A673 (cell line): ENCODE data around the gene PLEKHA6. TPM values are rescaled to one million over a fixed set of nuclear protein-coding genes. Genes with fewer than 3 reads are reported as not detected.

Experiments
- BruUV-seq: library from RNA; stranded (reverse); fragments of 400-500 nt; replicated peaks from 2 replicates; lab custom pipeline; 2021; lab: Mats Ljungman, UMichigan
- CTCF ChIA-PET: fragments of 300-600 bp; sonication (Branson Sonifier 250); formaldehyde crosslinking; loops from one replicate; lab custom pipeline; 2022; ENCODE audit warnings: antibody characterized with exemption; lab: Charles Lee
- POLR2A ChIA-PET: fragments of 300-600 bp; sonication (Branson Sonifier 250); formaldehyde crosslinking; loops from one replicate; lab custom pipeline; 2022; ENCODE audit warnings: antibody characterized with exemption; ENCODE audit not compliant: low non-redundant PET; lab: Charles Lee
- DNase-seq: peaks from one replicate; pipeline ENCODE4 v3.0.0-alpha.2; 2015; ENCODE audit warnings: low spot score
- H3K27ac ChIP-seq: fragments of 200-600 bp; sonication (generic); 2 replicates; pipeline ENCODE4 v1.5.1; 2016; ENCODE audit warnings: mixed run types, low read depth, mild to moderate bottlenecking, mixed read lengths, antibody characterized with exemption, low read length; ENCODE audit not compliant: poor library complexity, severe bottlenecking
- H3K27me3 ChIP-seq: fragments of 200-600 bp; sonication (generic); replicated peaks from 2 replicates; pipeline ENCODE4 v1.6.1; 2017; ENCODE audit warnings: mixed run types, low read depth, mild to moderate bottlenecking, mixed read lengths, antibody characterized with exemption, low read length; ENCODE audit not compliant: insufficient read depth, poor library complexity
- H3K36me3 ChIP-seq: fragments of 200-600 bp; sonication (generic); 2 replicates; pipeline ENCODE4 v1.6.1; 2016; ENCODE audit warnings: mixed run types, mild to moderate bottlenecking, mixed read lengths, antibody characterized with exemption, low read length; ENCODE audit not compliant: insufficient read depth, poor library complexity, severe bottlenecking
- H3K4me1 ChIP-seq: fragments of 200-600 bp; sonication (generic); 2 replicates; pipeline ENCODE4 v1.6.1; 2017; ENCODE audit warnings: mixed run types, mild to moderate bottlenecking, mixed read lengths, antibody characterized with exemption, low read length; ENCODE audit not compliant: insufficient read depth, poor library complexity, severe bottlenecking
- H3K4me3 ChIP-seq: fragments of 200-600 bp; sonication (generic); 2 replicates; pipeline ENCODE4 v1.5.1; 2016; ENCODE audit warnings: low read depth, mixed run types, mild to moderate bottlenecking, mixed read lengths, low read length; ENCODE audit not compliant: poor library complexity, severe bottlenecking
- H3K9me3 ChIP-seq: fragments of 200-600 bp; sonication (generic); 2 replicates; pipeline ENCODE4 v1.6.1; 2016; ENCODE audit warnings: mixed run types, low read depth, mild to moderate bottlenecking, mixed read lengths, antibody characterized with exemption, low read length; ENCODE audit not compliant: poor library complexity, severe bottlenecking
- EZH2 ChIP-seq: fragments of 200-600 bp; sonication (generic); IDR thresholded peaks from 2 replicates; pipeline ENCODE4 v1.6.1; 2017; ENCODE audit warnings: borderline replicate concordance, low read depth, mild to moderate bottlenecking, mixed read lengths, antibody characterized with exemption, low read length; ENCODE audit not compliant: poor library complexity, severe bottlenecking
- intact Hi-C: fragments of 100-400 bp; cut with micrococcal nuclease; formaldehyde crosslinking; loops from one replicate; pipeline ENCODE4 v1.10.0; 2022; ENCODE audit not compliant: unreplicated experiment
- total RNA-seq: library from RNA; stranded (reverse); gene quantifications from 2 replicates; pipeline ENCODE4 v1.2.3, GENCODE V29; 2021
- TF ChIP-seq, protein P1 (sequence below): fragments of 300-800, 200-600 bp; sonication (generic); conservative IDR thresholded peaks from 2 replicates; pipeline ENCODE4 v1.5.1; 2017; ENCODE audit warnings: low read depth, mild to moderate bottlenecking, antibody characterized with exemption, low read length, moderate library complexity, mixed read lengths

PLEKHA6 gene
- total RNA-seq, 1 experiment from 2014 or later = 0.58 TPM

DNA sequence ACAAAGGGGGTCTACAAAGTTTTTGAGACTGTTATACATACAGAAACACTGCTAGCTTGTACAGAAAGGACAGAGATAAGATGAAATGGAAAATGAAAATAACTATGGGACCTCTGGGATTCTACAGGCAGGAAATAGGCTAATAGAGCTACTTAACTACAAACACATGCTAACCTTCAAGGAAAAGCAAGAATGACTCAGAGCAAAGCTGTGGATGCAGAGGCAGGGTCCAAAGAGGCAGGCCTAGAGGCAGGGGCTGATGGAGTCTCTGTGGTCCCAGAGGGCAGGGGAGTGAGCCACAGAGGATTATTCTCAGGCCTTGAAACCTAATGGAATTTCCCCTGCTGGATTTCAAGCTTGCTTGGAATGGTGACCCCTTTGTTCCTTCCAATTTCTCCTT is 127.2 kb downstream of the PLEKHA6 start:
- peak; percentile 48 for DNase-seq
- TF ChIP-seq, protein P1, sequence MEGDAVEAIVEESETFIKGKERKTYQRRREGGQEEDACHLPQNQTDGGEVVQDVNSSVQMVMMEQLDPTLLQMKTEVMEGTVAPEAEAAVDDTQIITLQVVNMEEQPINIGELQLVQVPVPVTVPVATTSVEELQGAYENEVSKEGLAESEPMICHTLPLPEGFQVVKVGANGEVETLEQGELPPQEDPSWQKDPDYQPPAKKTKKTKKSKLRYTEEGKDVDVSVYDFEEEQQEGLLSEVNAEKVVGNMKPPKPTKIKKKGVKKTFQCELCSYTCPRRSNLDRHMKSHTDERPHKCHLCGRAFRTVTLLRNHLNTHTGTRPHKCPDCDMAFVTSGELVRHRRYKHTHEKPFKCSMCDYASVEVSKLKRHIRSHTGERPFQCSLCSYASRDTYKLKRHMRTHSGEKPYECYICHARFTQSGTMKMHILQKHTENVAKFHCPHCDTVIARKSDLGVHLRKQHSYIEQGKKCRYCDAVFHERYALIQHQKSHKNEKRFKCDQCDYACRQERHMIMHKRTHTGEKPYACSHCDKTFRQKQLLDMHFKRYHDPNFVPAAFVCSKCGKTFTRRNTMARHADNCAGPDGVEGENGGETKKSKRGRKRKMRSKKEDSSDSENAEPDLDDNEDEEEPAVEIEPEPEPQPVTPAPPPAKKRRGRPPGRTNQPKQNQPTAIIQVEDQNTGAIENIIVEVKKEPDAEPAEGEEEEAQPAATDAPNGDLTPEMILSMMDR = no peak
- TF ChIP-seq EZH2 = no peak
- no peaks in the 10 kb centered on the region for H3K9me3 ChIP-seq
- H3K27me3 ChIP-seq = no peaks in the 10 kb centered on the region
- BruUV-seq = no TSS peak
- POLR2A ChIA-PET = interaction anchor here (0.7 kb wide), 2 partner anchors 11 to 1183 kb away, joined by 3 to 5 read pairs; no protein-coding TSS in a partner anchor
- H3K36me3 ChIP-seq = no peaks in the 10 kb centered on the region
- intact Hi-C loops = no loop called here
- CTCF ChIA-PET = interaction anchor here (0.6 kb wide), 1 partner anchor 58 kb away, joined by 5 read pairs; no protein-coding TSS in a partner anchor
- H3K4me3 ChIP-seq = no peak overlapping the region
- no peak overlapping the region for H3K27ac ChIP-seq
- H3K4me1 ChIP-seq = no peaks in the 10 kb centered on the region

DNA sequence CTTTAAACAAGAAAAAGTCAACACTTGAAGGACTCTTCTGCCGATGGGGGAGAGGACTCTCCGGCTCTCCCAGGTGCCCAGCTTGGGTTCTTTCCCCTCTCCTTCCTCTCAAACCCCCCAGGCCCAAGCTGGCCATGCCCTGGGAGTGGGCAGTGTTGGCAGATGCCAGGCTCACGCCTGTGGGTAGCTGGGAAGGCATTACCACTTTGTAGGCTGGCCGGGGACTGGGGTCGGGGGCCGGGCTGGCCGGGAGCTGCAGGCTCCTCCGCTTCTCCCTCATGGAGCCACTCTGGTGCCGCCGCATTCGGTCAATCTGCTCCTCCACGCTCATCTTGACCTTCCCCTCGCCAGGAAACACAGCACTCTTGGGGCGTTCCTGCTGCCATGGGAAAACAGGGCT is 129.5 kb downstream of the PLEKHA6 start:
- POLR2A ChIA-PET = no interaction called here

DNA sequence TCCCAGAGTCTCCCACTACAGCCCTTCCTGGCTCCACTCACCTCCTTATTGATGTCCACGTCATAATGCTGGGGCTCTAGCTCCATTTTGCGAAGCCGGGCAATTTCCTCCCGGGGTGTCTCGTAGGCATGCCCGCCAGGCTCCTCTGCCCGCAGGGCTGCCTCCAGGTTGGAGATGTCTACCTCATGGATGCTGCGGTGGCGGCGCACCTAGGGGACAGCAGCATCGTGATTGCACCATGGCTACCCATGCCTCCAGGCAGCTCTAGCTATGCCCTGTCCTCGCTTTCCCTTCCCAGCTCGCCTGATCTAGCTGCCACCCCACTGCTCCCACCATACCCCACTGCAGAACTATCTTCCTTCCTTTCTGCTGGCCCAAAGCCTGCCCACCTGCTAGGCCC is 130.8 kb downstream of the PLEKHA6 start:
- no peaks in the 10 kb centered on the region for H3K27me3 ChIP-seq
- H3K4me3 ChIP-seq = no peak overlapping the region
- H3K4me1 ChIP-seq = no peaks in the 10 kb centered on the region
- TF ChIP-seq EZH2 = no peak
- TF ChIP-seq, protein P1 = no peak
- no peaks in the 10 kb centered on the region for H3K36me3 ChIP-seq
- ChIA-PET POLR2A (no interaction called here), CTCF (no interaction called here)
- no peaks in the 10 kb centered on the region for H3K9me3 ChIP-seq
- intact Hi-C loops = no loop called here
- BruUV-seq = no TSS peak
- DNase-seq = no peak
- H3K27ac ChIP-seq = no peak overlapping the region

More for the DNA sequence above, 129.5 kb downstream of the PLEKHA6 start:
- BruUV-seq = no TSS peak
- Histone ChIP-seq H3K9me3 (no peaks in the 10 kb centered on the region), H3K27me3 (no peaks in the 10 kb centered on the region), H3K27ac (no peak overlapping the region), H3K36me3 (no peaks in the 10 kb centered on the region), H3K4me3 (no peak overlapping the region), H3K4me1 (no peaks in the 10 kb centered on the region)
- TF ChIP-seq, protein P1 = no peak
- TF ChIP-seq EZH2 = no peak
- CTCF ChIA-PET = interaction anchor here (0.6 kb wide), 1 partner anchor 42 kb away, joined by 4 read pairs; no protein-coding TSS in a partner anchor
- intact Hi-C loops = no loop called here
- DNase-seq = no peak
